ENCODE data around the gene MAP1LC3C.

MAP1LC3C gene

DNA sequence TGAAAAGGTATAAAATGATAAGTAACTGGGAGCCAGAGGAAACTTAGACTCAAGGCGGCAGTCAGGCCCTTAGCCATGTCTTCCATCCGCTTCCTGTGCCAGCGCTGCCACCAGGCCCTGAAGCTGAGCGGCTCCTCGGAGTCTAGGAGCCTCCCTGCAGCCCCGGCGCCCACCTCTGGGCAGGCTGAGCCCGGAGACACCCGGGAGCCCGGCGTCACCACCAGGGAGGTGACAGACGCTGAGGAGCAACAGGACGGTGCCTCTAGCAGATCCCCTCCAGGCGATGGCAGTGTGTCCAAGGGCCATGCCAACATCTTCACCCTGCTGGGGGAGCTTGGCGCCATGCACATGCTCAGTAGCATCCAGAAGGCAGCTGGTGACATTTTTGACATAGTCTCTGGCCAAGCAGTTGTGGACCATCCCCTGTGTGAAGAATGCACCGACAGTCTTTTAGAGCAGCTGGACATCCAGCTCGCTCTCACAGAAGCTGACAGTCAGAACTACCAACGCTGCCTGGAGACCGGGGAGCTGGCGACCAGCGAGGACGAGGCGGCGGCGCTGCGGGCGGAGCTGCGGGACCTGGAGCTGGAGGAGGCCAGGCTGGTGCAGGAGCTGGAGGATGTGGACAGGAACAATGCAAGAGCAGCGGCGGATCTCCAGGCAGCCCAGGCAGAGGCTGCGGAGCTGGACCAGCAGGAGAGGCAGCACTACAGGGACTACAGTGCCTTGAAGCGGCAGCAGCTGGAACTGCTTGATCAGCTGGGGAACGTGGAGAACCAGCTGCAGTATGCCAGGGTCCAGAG, 41.0 kb downstream of the MAP1LC3C start, which contains the start of gene BECN2:
Gene BECN2, plus strand, starts transcription at position 76 of the 803 bp plus-strand sequence. Its CDS starts 0 bp downstream, at position 76.
- H3K79me2 ChIP-seq (ENCODE audit: insufficient read depth, low read depth): no peaks in the 10 kb centered on the region
- H2AFZ ChIP-seq (ENCODE audit: low read depth): no peak within 1 kb of the TSS
- H3K9ac ChIP-seq: no peak within 1 kb of the TSS
- no peak within 1 kb of the TSS for H3K4me2 ChIP-seq
- TF ChIP-seq, protein P1, sequence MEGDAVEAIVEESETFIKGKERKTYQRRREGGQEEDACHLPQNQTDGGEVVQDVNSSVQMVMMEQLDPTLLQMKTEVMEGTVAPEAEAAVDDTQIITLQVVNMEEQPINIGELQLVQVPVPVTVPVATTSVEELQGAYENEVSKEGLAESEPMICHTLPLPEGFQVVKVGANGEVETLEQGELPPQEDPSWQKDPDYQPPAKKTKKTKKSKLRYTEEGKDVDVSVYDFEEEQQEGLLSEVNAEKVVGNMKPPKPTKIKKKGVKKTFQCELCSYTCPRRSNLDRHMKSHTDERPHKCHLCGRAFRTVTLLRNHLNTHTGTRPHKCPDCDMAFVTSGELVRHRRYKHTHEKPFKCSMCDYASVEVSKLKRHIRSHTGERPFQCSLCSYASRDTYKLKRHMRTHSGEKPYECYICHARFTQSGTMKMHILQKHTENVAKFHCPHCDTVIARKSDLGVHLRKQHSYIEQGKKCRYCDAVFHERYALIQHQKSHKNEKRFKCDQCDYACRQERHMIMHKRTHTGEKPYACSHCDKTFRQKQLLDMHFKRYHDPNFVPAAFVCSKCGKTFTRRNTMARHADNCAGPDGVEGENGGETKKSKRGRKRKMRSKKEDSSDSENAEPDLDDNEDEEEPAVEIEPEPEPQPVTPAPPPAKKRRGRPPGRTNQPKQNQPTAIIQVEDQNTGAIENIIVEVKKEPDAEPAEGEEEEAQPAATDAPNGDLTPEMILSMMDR (conservative IDR thresholded peaks at IDR 0.05; ENCODE audit: low read depth, low read length): no peak
- no peaks in the 10 kb centered on the region for H3K4me1 ChIP-seq (ENCODE audit: low read depth, poor library complexity, severe bottlenecking)
- no peak within 1 kb of the TSS for H3K4me3 ChIP-seq (IDR thresholded peaks at IDR 0.05; ENCODE audit: insufficient read depth, low read depth, low read length)
- H3K27ac ChIP-seq: no peak within 1 kb of the TSS
- no peaks in the 10 kb centered on the region for H3K27me3 ChIP-seq (ENCODE audit: insufficient read depth, low read depth)
- H4K20me1 ChIP-seq (ENCODE audit: insufficient read depth): no peaks in the 10 kb centered on the region
- no peaks in the 10 kb centered on the region for H3K36me3 ChIP-seq (ENCODE audit: insufficient read depth)

DNA sequence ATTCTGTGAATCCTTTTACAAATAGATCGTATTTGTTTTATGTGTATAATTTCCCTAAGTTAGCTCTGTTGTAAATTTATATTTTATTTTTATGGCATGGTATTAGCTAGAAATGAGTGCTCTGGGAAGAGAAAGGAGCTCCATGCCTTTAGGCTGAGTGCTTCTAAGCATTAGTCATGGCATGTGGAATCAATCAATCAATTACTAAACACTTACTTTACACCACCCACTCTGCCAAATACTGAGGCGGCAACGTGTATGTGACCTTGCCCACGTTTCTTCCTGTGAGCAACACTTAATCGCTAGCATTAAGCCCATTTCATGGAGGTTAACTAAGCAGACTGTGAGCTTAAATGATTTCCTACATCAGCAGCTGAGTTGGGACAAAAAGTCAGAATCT, 48.5 kb downstream of the MAP1LC3C start:
- Histone ChIP-seq H3K4me3 (IDR thresholded peaks at IDR 0.05; ENCODE audit: insufficient read depth, low read depth, low read length) (no peak overlapping the region), H4K20me1 (ENCODE audit: insufficient read depth) (no peaks in the 10 kb centered on the region), H2AFZ (ENCODE audit: low read depth) (no peak overlapping the region), H3K79me2 (ENCODE audit: insufficient read depth, low read depth) (no peaks in the 10 kb centered on the region), H3K4me1 (ENCODE audit: low read depth, poor library complexity, severe bottlenecking) (no peaks in the 10 kb centered on the region), H3K27ac (no peak overlapping the region), H3K27me3 (ENCODE audit: insufficient read depth, low read depth) (no peaks in the 10 kb centered on the region), H3K36me3 (ENCODE audit: insufficient read depth) (no peaks in the 10 kb centered on the region), H3K9ac (no peak overlapping the region), H3K4me2 (no peak overlapping the region)
- TF ChIP-seq, protein P1 (conservative IDR thresholded peaks at IDR 0.05; ENCODE audit: low read depth, low read length): no peak

GRCh38 chr1:241947354-241947753, 51.5 kb downstream of the MAP1LC3C start:
- TF ChIP-seq, protein P1 (conservative IDR thresholded peaks at IDR 0.05; ENCODE audit: low read depth, low read length): no peak
- H3K27ac ChIP-seq: no peak overlapping the region
- H3K9ac ChIP-seq: no peak overlapping the region
- H4K20me1 ChIP-seq (ENCODE audit: insufficient read depth): no peaks in the 10 kb centered on the region
- no peak overlapping the region for H2AFZ ChIP-seq (ENCODE audit: low read depth)
- no peaks in the 10 kb centered on the region for H3K27me3 ChIP-seq (ENCODE audit: insufficient read depth, low read depth)
- no peaks in the 10 kb centered on the region for H3K4me1 ChIP-seq (ENCODE audit: low read depth, poor library complexity, severe bottlenecking)
- no peaks in the 10 kb centered on the region for H3K36me3 ChIP-seq (ENCODE audit: insufficient read depth)
- no peak overlapping the region for H3K4me3 ChIP-seq (IDR thresholded peaks at IDR 0.05; ENCODE audit: insufficient read depth, low read depth, low read length)
- no peaks in the 10 kb centered on the region for H3K79me2 ChIP-seq (ENCODE audit: insufficient read depth, low read depth)
- no peak overlapping the region for H3K4me2 ChIP-seq
